CD4-positive, alpha-beta T cell treated with Interleukin-4 for 4 hours (primary cell): ENCODE data around the gene ELANE.
"Not testable (repeated sequence)": the region's sequence is repeated elsewhere in the genome, so short reads cannot be mapped to it uniquely, and the experiment has no call there.

ENCODE experiments used
- DNase-seq: peaks from one replicate; pipeline ENCODE4 v3.0.0-alpha.2; 2020

ELANE gene

DNA sequence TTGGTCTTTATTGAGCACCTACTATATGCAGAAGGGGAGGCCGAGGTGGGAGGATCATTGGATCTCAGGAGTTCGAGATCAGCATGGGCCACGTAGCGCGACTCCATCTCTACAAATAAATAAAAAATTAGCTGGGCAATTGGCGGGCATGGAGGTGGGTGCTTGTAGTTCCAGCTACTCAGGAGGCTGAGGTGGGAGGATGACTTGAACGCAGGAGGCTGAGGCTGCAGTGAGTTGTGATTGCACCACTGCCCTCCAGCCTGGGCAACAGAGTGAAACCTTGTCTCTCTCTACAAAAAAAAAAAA, 11.2 kb downstream of the ELANE start:
- no peak for DNase-seq

DNA sequence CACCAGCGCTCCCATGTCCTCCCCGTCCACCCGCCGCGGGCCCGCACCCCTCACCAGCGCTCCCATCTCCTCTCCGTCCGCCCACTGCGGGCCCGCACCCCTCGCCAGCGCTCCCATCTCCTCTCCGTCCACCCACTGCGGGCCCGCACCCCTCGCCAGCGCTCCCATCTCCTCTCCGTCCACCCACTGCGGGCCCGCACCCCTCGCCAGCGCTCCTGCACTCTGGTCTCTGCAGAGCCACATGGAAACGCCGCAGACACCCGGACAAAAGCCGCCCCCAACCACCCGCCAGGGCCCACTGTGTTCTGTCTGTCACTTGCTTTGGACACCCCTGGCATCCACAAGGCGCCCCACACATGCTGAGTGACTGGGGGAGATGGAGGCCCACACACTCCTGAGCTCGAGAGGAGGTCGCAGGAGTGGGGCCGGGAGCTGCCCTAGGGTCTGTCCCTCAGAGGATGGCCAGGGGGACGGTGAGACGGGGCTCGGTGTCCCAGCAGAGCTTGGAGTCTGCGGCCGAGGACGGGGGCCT, 14.7 kb downstream of the ELANE start:
- DNase-seq = no peak

DNA sequence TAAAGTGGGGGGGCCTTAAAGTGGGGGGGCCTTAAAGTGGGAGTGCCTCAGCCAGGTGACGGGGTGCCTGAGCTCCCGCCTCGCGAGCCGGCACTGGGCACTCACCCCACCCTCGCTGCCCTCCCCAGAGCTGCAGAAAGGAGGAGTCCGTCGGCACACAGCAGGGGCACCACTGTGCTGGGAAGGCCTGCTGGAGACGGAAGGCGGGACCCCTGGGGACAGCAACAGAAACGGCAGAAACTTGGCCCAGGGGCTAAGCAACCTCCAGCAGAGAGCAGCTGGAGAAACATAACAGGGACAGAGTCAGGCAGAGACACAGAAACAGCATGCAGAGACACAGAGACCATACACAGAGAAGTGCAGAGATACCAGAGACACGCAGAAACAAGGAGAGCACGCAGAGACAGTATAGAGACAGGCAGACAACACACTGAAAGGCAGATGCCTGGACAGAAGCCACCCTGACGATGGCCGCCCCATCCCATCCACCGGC, 15.2 kb downstream of the ELANE start:
- DNase-seq = no peak

- DNase-seq = no peak
Observed at GRCh38 chr19:867855-868457, 15.9 kb downstream of the ELANE start.

DNA sequence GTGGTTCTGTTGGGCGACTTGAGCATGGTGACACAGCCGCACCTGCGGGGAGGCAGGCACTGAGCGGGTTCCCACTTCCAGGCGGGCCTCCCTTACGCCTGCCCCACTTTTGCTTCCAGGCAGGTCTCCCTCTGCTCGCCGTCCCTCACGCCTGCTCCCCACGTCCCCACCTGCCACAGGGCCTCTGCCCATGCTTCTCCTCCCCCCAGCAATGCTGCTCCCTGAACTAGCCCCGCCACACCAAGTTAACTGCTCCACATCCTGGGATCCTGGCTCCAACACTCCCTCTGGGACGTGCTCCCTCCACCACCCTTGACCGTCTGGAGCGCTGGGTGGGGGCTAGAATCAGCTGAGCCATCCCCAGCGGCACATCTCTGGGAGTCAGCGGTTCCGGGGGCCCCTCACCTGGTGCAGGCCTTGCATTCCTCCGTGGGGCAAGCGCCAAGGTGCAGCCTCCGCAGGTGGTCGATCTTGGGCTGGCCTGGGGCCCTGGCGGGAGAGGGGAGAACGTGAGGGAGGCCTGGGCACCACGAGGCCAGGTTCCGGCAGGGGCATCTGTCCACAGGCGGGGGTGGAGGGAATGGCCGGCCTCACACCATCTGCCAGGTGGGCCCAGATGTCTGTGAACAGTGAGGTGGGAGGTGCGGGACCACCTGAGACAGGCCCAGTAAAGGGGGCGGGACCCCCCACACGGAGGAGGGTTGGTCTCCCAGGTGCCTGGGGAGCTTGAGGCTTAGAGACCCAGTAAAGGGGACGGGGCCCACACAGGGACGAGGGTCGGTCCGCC, 16.5 kb downstream of the ELANE start:
- DNase-seq = no peak

- no peak for DNase-seq
Observed at GRCh38 chr19:869245-870177, 17.4 kb downstream of the ELANE start.

- no peak for DNase-seq
Observed at GRCh38 chr19:870314-870713, 18.2 kb downstream of the ELANE start.

- no peak for DNase-seq
Observed at GRCh38 chr19:870963-871401, 18.9 kb downstream of the ELANE start.

GRCh38 chr19:871446-872265, 19.6 kb downstream of the ELANE start:
- DNase-seq = no peak

GRCh38 chr19:872266-872951, 20.3 kb downstream of the ELANE start:
- DNase-seq = peak; percentile 80

GRCh38 chr19:873084-873483, 21.0 kb downstream of the ELANE start:
- DNase-seq = peak; percentile 82

DNA sequence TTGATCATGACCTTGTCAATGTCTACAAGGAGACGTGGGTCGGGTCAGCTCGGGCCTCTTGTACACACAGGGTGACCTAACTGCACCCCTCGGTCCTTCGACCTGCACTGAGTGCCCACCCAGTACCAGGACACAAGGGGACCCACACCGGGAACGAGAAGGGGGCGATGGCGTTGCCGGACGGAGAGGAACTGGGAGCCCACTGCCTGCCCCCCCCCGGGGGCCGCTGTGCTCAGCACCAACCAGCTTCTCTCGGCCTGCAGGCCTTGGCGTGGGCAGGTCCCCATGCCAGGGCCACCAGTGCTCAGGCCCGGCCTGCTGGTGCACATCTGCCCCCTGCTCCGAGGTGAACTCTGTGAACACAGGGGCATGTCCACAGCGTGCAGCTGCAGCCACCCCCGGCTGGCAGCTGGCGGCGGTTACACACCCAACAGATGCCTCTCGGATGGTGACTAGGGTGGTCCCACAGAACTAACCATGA, 21.5 kb downstream of the ELANE start:
- DNase-seq = no peak

DNA sequence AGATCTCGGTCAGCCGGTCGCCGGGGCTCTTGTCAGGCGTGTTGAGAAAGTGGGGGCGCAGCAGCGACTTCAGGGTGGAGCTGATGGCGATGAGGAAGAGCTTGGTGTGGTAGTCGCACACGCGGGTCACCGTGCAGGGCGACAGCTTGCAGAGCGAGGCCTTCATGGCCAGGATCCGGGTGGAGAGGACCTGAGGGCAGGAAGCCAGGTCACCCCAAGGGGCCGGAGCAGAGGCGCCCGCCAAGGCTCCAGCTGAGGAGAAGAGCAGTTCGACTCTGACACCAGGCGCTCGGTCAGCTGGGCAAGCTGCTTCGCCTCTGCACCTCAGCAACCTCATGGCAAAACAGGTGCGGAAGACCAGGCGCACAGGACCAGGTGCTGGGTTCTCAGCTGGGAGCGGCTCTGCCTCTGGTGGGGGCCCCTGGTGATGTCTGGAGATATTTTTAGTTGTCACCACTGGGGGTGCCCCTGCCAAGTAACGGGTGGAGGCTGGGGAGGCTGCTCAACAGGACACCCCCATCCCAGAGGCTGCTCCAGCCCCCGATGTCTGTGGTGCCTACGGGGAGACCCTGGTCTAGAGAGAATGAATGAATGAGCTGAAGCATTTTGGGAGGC, 23.3 kb downstream of the ELANE start:
- no peak for DNase-seq

- DNase-seq = no peak
Observed at GRCh38 chr19:876089-876488, 24.0 kb downstream of the ELANE start.

DNA sequence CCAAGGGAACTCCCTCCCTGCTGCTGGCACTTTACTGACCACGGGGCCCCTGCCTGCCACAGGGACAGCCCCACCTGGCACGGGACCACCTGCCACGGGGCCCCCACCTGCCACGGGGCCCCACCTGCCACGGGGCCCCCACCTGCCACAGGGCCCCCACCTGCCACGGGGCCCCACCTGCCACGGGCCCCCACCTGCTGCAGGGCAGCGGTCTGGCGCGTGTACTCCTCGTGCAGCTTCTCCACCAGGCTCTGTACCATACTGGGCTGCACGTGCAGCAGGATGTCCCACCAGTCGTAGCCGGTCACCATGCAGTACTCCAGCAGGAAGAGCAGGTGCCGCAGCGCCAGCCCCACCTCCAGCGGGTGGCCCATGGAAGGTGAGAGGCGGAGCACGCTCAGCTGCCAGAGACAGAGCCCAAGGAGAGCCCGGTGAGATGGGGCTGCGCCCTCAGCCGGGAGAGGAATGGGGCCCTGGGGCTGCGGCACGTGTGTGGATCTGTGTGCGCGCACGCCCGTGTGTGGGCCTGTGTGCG, 24.7 kb downstream of the ELANE start:
- DNase-seq = no peak

- DNase-seq = not testable (repeated sequence)
Observed at GRCh38 chr19:877992-878660, 26.0 kb downstream of the ELANE start.

DNA sequence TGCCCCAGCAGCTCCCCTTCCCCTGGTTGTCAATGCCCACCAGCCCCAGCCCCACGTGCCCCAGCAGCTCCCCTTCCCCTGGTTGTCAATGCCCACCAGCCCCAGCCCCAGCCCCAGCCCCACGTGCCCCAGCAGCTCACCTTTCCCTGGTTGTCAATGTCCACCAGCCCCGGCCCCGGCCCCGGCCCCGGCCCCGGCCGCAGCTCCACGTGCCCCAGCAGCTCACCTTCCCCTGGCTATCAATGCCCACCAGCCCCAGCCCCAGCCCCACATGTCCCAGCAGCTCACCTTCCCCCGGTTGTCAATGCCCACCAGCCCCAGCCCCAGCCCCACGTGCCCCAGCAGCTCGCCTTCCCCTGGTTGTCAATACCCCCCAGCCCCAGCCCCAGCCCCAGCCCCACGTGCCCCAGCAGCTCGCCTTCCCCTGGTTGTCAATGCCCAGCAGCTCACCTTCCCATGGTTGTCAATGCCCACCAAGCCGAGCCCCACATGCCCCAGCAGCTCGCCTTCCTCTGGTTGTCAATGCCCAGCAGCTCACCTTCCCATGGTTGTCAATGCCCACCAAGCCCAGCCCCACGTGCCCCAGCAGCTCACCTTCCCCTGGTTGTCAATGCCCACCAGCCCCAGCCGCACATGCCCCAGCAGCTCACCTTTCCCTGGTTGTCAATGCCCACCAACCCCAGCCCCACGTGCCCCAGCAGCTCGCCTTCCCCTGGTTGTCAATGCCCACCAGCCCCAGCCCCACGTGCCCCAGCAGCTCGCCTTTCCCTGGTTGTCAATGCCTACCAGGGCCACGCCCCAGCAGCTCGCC, 26.9 kb downstream of the ELANE start:
- not testable (repeated sequence) for DNase-seq

GRCh38 chr19:879711-880438, 27.8 kb downstream of the ELANE start:
- no peak for DNase-seq
